ENCODE measurements around the gene F2RL3.
"Not testable (repeated sequence)": the region's sequence is repeated elsewhere in the genome, so short reads cannot be mapped to it uniquely, and the experiment has no call there.

Gene F2RL3

GRCh38 chr19:16874250-16874977 lies 14.4 kb upstream of the F2RL3 start:
- FAIRE-seq (peak; percentile 53), DNase-seq (ENCODE audit: insufficient read length, low spot score) (no peak)

DNA sequence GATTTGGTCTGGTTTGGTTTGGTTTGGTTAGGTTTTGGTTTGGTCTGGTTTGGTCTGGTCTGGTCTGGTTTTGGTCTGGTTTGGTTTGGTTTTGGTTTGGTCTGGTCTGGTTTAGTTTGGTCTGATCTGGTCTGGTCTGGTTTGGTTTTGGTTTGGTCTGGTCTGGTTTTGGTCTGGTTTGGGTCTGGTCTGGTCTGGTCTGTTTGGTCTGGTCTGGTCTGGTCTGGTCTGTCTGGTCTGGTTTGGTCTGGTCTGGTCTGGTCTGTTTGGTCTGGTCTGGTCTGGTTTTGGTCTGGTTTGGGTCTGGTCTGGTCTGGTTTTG lies 13.9 kb upstream of the F2RL3 start:
- not testable (repeated sequence) for DNase-seq (ENCODE audit: insufficient read length, low spot score); FAIRE-seq

DNA sequence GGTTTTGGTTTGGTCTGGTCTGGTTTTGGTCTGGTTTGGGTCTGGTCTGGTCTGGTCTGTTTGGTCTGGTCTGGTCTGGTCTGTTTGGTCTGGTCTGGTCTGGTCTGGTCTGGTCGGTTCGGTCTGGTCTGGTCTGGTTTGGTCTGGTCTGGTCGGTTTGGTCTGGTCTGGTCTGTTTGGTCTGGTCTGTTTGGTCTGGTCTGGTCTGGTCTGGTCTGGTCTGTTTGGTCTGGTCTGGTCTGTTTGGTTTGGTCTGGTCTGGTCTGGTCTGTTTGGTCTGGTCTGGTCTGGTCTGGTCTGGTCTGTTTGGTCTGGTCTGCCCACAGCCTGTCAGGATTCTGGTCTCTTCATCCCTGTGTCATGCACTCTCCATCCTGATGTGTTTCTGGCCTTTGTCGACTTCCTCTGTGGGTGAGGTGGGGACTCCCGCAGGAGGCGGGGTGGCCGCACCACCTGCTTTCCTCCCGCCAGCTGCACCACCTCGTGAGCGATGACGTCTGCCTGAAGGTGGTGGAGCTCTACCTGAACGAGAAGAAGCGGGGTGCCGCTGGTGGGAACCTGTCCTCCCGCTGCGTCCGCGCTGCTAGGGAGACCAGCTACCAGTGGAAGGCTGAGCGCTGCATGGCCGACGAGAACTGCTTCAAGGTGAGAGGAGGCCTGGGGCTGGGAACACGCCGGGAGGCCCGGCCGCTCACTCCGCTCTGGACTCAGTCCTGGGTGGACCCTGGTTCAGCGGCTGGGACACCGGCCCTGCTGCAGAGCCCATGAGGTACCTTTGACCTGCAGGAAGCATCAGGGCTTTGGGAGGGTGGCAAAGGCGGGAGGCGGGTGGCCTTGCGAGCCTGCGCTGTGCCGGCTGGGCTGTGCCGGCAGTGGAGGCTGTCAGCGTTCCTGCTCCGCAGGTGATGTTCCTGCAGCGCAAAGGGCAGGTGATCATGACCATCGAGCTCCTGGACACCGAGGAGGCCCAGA lies 12.9 kb upstream of the F2RL3 start:
- DNase-seq (ENCODE audit: insufficient read length, low spot score) (no peak), FAIRE-seq (peak; percentile 63)

DNA sequence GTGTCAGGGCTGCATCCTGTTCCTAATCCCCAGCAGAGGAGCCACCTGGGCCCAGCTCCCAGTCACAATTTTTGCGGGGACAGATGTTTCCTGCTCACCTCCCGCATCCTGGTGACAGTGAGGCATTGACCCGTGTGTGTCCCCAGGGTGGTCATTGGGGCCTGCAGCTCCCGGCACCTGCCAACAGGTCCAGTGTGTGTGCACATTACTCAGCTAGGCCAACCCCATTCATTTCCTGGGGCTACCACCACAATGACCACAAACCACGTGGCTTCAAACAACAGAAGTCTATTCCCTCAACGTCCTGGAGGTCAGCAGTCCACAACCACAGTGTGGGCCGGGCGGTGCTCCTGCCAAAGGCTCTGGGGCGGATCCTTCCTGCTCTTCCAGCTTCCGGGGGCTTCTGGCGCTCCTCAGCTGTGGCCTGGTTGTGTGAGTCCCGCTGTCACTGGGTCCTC lies 11.9 kb upstream of the F2RL3 start:
- DNase-seq (ENCODE audit: insufficient read length, low spot score) (no peak), FAIRE-seq (no peak)

DNA sequence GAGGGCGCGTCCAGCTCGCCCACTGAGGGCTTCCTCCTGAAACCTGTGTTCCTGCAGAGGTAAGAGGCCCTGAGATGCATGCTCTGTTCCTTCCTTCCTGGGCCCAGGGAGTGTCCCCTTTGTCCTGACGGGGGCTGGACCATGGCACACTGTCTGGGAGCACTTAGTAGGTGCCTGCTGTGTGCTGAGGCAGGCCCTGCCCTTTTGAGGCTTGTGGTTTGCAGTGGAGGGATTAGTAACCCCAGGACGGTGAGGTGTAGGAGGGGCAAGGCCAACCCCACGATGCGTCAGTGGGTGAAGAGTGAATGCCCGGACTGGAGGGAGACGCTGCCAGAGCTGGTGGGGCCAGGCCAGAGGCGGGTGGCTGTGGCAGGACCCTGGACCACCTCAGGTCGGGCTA lies 11.2 kb upstream of the F2RL3 start:
- DNase-seq (ENCODE audit: insufficient read length, low spot score) = no peak
- no peak for FAIRE-seq

DNA sequence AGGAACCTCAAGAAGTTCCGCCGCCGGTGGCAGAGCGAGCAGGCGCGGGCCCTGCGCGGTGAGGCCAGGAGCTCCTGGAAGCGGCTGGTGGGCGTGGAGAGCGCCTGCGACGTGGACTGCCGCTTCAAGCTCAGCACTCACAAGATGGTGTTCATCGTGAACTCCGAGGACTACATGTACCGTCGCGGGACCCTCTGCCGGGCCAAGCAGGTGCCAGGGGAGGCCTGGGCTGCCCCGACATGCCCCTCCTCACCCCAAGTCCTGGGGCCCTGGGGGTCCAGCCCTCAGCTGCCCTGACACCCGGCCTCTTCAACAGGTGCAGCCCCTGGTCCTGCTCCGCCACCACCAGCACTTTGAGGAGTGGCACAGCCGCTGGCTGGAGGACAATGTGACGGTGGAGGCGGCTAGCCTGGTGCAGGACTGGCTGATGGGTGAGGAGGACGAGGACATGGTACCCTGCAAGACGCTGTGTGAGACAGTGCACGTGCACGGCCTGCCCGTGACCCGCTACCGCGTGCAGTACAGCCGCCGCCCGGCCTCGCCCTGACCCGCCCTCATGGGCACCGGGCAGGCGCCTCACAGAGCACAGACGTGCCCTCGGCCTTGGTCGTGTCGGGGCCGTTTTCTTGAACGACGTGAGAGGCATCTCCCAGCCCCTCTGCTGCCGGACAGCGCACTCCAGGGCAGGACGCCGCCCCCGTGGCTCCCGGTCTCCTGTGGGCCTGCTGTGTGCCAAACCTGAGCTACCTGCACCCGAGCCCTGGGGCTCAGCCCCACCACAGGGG lies 10.4 kb upstream of the F2RL3 start:
- FAIRE-seq (no peak), DNase-seq (ENCODE audit: insufficient read length, low spot score) (no peak)

DNA sequence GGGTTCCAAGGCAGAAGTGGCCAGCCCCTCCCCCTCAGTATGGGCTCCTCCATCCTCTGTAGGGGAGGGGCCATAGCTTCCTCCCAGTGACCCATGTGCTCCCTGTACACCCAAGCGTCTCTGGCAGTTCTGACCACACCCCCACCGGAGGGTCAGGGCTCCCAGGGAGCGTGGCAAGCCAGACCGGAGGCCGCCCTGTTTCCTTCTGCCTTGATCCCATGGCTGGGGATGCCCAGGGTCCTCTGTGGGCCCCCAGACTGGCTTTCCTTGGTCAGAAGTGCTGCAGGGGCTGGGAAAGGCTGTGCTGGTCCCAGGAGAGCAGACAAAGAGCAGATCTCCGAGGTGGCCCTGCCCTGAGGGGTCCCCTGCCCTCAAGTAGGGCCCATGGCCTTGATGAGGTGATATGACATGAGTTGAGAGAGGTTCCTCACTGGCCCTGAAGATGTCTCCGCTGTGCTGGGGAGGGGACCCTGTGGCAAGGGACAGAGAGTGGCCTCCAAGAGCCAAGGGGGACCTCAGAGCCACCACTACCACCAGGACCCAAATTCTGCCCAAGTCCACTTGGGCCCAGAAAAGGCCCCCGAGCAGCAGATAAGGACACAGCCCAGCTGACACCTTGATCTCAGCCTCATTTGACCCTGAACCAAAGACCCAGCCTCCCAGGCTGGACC lies 7.8 kb upstream of the F2RL3 start:
- DNase-seq (ENCODE audit: insufficient read length, low spot score) = no peak
- FAIRE-seq = no peak

DNA sequence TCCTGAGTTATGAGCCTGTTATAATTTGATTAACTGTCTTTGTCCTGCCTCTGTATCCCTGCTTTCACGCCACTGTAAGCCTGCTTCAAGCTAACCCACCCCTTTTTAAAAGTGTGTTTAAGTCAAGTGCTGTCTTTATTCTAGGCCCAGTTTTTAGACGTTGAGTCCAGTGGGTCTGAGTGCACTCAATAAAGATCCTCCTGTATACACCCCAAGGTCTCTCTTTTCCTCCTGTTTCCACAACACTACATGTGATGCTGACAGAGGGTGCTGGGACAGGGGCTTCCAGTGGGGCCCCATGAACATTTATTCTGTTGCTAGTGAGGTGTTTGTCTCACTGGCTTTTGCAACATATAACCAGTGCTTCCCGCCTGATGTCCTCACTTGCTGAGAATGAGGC lies 6.7 kb upstream of the F2RL3 start:
- no peak for DNase-seq (ENCODE audit: insufficient read length, low spot score)
- no peak for FAIRE-seq

DNA sequence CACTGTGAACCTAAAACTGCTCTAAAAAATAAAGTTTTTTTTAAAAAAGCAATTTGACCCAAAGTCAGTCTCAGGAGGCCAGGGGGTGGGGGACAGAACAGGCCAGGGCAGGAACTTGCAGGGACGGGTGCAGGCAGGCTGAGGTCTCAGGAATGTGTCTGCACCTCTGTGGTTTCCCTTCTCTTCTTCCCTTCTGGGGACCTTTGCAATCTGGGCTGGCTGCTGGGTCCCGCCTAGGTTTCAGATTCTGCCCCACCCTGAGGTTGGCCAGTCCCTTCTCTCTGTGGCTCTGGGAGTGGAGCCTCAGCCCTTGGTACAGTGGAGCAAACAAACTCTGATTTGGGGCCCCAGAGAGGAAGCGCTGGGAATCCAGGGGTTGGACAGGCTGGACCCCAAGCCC lies 5.3 kb upstream of the F2RL3 start:
- no peak for DNase-seq (ENCODE audit: insufficient read length, low spot score)
- FAIRE-seq = no peak

GRCh38 chr19:16885166-16885565 lies 3.6 kb upstream of the F2RL3 start:
- DNase-seq (ENCODE audit: insufficient read length, low spot score) = no peak

GRCh38 chr19:16886305-16886880 lies 2.4 kb upstream of the F2RL3 start:
- FAIRE-seq = no peak
- DNase-seq (ENCODE audit: insufficient read length, low spot score) = no peak

More at GRCh38 chr19:16885166-16885565, 3.6 kb upstream of the F2RL3 start:
- FAIRE-seq = no peak

- DNase-seq (ENCODE audit: insufficient read length, low spot score) = no peak
- FAIRE-seq = no peak
These were observed 1.2 kb upstream of the F2RL3 start for GRCh38 chr19:16887353-16888265.

DNA sequence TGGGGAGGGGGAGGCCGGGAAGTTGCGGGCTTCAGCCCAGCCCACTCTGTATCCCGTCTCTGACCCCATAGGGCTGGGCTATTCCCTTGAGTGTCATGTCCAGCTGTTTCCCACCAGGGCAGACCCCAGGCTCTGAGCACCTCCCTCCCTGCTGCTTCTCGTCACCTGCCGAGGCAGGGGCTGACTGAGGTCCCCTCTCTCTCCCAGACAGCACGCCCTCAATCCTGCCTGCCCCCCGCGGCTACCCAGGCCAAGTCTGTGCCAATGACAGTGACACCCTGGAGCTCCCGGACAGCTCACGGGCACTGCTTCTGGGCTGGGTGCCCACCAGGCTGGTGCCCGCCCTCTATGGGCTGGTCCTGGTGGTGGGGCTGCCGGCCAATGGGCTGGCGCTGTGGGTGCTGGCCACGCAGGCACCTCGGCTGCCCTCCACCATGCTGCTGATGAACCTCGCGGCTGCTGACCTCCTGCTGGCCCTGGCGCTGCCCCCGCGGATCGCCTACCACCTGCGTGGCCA lies 625 bp downstream of the F2RL3 start:
- no peak for DNase-seq (ENCODE audit: insufficient read length, low spot score)

DNA sequence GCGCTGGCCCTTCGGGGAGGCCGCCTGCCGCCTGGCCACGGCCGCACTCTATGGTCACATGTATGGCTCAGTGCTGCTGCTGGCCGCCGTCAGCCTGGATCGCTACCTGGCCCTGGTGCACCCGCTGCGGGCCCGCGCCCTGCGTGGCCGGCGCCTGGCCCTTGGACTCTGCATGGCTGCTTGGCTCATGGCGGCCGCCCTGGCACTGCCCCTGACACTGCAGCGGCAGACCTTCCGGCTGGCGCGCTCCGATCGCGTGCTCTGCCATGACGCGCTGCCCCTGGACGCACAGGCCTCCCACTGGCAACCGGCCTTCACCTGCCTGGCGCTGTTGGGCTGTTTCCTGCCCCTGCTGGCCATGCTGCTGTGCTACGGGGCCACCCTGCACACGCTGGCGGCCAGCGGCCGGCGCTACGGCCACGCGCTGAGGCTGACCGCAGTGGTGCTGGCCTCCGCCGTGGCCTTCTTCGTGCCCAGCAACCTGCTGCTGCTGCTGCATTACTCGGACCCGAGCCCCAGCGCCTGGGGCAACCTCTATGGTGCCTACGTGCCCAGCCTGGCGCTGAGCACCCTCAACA lies 1.2 kb downstream of the F2RL3 start:
- FAIRE-seq (no peak), DNase-seq (ENCODE audit: insufficient read length, low spot score) (no peak)

More for the DNA sequence above, 625 bp downstream of the F2RL3 start:
- no peak for FAIRE-seq

- FAIRE-seq (no peak), DNase-seq (ENCODE audit: insufficient read length, low spot score) (no peak)
These were observed 1.8 kb downstream of the F2RL3 start for GRCh38 chr19:16890461-16891184.

DNA sequence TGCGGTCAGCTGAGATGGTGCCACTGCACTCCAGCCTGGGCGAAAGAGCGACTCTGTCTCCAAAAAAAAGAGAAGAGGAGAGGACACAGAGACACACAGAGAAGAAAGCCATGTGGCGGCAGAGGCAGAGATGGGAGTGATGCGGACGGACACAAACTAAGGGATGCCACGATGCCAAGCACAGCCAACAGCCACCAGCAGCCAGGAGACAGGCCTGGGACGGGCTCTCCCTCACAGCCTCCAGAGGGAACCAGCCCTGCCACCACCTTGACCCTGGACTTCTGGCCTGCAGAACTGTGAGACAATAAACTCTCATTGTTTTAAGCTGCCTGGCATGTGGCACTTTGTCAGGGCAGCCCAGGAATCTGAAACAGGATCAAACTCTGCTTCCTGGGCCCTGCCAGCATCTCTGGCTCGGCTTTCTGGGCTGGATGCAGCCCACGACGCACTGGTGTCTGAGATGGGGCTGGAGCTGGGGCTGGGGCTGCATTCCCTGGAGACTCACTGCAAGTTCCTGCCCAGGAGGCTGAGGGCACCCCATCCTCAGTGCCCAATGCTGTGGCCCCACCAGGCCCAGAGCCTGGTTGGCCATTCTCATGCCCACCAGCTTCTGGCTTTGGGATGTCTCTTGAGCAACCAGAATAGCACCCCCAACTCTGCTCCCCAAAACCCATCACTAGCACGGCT lies 3.0 kb downstream of the F2RL3 start:
- DNase-seq (ENCODE audit: insufficient read length, low spot score) = no peak
- FAIRE-seq = no peak

- no peak for DNase-seq (ENCODE audit: insufficient read length, low spot score)
- FAIRE-seq = no peak
These were observed 3.6 kb downstream of the F2RL3 start for GRCh38 chr19:16892436-16892835.
